Measurements from ENCODE around the gene RNF213.

The RNF213 gene

DNA sequence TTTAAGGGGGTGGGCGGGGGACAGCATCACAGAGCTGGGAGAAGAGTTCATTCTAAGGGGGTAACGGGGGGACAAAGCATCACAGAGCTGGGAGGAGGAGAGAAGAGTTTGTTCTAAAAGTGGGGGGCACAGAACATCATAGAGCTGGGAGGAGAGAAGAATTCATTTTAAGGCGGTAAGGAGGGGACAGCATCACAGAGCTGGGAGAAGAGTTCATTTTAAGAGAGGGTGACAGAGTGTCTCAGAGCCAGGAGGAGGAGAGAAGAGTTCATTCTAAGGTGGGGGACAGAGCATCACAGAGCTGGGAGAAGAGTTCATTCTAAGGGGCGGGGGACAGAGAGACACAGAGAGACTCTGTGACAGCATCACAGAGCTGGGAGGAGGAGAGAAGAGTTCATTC, 182.1 kb downstream of the RNF213 start:
- DNase-seq: no peak

DNA sequence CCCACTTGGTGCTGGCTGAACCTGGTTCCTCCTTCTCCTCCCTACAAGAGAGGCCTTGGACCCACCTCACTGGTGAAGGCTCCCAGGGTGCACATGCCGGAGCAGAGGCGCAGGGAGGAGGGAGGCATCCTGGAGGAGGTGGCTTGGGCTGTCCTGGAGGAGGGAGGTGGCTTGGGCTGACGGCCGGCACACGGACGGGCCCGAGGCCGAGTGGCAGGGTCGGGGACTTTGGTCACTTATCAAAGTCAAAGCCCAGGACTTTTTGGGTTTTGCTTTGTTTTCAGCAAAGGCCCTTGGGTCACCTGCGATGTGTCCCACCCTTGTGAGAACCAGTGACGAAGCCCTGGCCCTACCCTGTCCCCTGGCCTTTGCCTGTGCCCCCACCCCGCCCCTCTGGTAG, 182.8 kb downstream of the RNF213 start:
- DNase-seq: no peak

DNA sequence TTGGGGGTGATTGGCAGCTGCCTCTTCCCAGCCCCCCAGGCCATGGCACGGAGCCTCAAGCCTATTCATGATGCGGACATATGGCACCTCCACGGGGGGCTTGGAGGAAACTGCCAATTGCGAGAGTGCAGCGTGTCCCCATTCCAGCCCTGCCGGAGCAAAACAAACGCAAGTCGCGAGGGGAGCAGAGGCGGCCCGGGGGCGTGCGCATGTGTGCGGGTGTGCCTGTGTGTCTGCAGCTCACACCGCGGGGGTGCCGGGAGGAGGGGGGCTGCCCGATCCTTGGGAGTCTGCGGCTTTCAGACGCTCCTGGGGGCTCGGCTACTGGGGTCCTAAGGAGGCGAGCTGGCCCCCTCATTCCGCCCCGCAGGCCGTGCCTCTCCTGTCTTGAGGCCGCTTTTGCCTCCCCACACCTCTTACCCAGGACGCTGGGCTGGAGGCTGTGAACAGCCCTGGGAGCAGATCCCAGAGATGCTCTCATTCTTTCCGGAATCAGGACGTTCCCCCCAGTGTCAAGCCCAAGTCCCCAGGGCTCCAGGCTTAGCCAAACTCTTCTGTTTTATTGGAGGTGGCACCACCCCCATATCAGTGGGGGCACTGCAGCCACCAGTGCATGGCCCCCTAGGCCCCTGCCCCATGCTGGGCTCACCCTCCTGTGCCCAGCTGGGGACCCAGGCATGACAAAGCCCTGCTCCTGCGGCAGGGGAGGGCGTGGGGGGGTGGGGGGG, 183.4 kb downstream of the RNF213 start:
- DNase-seq: no peak

DNA sequence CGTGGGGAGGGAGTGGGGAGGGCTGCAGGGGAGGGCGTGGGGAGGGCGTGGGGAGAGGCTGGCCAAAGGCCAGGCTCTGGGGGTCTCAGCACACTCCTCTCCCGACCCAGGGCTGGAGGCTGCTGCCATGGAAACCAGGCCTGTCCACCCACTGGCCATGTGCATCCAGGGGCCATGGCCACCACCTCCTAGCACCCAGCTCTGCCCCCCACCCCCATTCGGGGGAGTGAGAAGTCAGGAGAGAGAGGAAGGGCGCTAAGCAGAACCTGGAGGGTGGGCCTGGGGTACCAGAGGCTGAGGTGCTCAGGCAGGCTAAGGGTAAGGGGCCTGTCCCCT, 184.0 kb downstream of the RNF213 start:
- no peak for DNase-seq

DNA sequence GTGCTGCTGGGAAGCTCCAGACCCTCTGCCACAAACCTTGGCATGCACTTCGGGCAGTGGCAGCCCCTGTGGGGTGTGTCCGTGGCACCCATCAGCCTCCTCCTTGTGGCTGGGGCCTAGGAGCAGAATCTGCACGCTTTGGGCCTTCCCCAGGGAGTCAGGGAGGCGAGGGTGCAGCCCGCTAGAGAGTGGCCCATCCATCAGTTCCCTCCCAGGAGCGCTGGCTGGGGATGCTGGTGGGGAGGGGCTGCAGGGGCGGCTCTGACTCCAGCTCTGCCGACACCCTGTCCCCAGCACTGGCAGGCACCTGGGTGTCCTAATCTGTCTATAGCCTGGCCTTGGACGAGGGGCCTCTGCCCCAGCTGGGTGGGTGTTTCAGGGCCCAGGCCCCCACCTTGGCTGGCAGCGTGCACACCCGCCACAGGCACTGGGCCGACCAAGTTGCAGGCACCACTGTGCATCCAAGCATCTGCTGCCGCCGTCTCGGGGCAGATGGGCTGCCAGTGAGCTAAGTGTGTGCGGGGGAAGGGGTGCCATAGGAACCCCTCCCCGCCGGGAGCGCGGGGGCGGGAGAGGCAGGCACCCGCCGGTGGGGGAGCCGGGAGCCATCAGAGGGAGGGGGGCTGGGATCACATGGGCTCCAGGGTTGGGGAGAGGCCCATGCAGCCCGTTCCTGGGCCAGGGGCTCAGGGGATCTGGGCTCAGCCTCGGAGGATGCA, 184.5 kb downstream of the RNF213 start:
- DNase-seq: no peak

DNA sequence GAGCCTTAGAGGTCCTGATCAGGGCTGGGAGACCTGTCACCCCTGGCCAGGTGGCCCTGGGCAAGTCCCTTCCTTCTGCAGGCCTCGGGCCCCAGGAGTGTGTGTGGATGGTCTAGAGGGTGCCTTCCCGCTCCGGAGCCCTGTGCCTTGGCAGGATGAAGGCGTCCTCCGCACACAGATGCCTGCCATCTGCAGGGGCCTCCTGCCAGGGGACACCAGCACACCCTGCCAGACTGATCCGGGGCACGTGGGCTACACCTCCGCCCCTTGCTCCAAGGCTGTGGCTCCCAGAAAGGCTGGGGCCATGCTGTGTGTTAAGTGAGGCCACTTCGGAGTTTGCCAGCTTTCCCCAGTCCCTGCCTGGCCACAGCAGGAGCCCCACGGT, 185.1 kb downstream of the RNF213 start:
- DNase-seq: no peak

DNA sequence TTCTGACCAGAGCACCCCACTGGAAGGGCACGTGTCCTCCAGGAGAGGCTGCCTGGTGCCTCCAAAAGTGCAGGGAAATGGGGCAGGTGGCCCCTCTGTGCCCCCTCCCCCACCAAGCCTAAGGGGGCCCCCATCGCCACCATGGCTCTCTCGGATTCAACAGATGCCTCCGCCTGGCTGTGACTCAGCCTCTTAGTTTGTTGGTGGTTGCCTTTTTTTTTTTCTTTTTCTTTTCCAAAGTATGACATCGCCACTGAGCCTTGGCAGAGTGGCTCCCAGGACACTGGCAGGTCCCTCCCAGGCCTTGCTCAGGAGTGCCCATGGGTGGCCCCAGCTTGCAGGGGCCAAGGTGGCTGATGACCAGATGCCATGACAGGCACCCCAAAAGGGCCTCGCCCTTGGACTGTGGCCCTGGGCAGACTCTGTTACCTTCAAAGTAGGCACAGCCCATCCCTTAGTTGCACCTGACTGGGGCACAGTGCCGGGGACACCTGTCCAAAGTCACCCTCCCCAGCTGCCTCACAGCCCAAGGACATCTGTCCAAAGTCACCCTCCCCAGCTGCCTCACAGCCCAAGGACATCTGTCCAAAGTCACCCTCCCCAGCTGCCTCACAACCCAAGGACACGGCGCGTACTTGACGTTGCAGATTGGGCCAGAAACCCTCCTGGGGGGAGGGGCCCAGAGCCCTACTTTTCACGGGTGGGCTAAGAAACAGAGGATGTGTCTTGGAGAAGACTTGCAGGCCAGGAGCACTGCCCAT, 186.2 kb downstream of the RNF213 start:
- DNase-seq: no peak

DNA sequence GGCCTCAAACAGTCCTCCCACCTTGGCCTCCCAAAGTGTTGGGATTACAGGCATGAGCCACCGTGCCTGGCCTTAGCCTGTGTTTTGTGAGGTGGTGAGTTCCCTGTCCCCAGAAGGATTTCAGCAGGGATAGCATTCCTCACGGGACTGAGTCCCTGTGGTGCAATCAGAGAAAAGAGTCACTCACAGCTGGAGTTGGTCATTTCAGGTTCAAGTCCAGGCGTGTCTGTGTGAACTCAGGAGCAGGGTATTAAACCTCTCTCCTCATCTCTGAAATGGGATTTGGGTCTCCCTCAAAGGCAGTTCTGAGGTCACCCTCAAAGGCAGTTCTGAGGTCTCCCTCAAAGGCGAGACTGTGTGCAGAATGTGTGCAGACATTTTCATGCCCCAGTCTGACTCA, 187.1 kb downstream of the RNF213 start:
- no peak for DNase-seq

All from NK-92 treated with Interleukin-12 subunit alpha and Interleukin-12 subunit beta, amount 100 ng/mL, for 24 hours (cell line).